DND-41 (cell line): Measurements from ENCODE around the gene P3H3.

Experiments used
- EZH2 ChIP-seq: IDR thresholded peaks from 3 replicates; pipeline ENCODE4 v1.6.1; 2012; ENCODE audit warnings: borderline replicate concordance, low read depth, mild to moderate bottlenecking, moderate library complexity, low read length, inconsistent platforms; ENCODE audit not compliant: severe bottlenecking
- TF ChIP-seq, protein P1 (sequence below): IDR thresholded peaks from 2 replicates; pipeline ENCODE4 v1.5.1; 2012; ENCODE audit warnings: borderline replicate concordance, low read length, moderate library complexity, mild to moderate bottlenecking; ENCODE audit not compliant: poor library complexity, severe bottlenecking; ENCODE audit errors: extremely low read depth

DNA sequence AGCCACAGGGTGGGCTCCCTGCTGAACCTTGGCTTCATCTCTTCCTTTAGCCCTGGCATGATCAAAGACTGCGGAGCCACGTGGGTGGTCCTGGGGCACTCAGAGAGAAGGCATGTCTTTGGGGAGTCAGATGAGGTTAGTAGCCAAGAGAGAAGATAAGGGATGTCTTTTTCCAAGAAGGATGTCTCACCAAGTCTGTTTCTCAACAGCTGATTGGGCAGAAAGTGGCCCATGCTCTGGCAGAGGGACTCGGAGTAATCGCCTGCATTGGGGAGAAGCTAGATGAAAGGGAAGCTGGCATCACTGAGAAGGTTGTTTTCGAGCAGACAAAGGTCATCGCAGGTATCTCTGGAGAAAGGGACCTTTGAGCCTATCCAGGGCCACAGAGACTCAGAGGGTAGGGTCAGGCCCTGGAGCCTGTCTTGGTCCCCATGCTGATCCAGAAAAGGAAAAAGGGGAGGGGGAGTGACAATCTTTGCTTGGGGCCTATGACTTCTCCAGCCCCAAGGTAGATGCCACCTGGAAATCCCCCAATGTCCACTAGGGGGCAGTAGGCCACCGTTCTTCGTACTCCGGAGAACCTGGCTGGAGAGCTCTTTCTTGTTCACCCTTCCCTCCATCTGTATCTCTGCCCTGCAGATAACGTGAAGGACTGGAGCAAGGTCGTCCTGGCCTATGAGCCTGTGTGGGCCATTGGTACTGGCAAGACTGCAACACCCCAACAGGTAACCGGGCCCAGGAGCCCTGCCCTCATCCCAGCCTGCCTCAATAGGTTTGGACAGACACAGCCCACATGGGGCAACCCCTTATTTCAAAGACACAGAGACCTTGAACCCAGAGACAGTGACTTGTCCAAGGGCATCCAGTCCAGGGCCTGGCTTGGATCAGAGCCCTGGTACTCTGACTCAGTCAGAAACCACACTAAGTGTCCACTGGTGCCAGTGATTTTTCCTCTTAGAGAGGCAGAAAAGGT is 41.1 kb downstream of the P3H3 start:
- TF ChIP-seq, protein P1, sequence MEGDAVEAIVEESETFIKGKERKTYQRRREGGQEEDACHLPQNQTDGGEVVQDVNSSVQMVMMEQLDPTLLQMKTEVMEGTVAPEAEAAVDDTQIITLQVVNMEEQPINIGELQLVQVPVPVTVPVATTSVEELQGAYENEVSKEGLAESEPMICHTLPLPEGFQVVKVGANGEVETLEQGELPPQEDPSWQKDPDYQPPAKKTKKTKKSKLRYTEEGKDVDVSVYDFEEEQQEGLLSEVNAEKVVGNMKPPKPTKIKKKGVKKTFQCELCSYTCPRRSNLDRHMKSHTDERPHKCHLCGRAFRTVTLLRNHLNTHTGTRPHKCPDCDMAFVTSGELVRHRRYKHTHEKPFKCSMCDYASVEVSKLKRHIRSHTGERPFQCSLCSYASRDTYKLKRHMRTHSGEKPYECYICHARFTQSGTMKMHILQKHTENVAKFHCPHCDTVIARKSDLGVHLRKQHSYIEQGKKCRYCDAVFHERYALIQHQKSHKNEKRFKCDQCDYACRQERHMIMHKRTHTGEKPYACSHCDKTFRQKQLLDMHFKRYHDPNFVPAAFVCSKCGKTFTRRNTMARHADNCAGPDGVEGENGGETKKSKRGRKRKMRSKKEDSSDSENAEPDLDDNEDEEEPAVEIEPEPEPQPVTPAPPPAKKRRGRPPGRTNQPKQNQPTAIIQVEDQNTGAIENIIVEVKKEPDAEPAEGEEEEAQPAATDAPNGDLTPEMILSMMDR, result peak; percentile 92
- TF ChIP-seq EZH2, result no peak
